Liver (tissue), 9 donors: ENCODE data around the gene TCF7L1. TPM values are rescaled to one million over a fixed set of nuclear protein-coding genes. Genes with fewer than 3 reads are reported as not detected.

Source experiments
- DNase-seq: peaks from one replicate; pipeline ENCODE4 v3.0.0-alpha.2; 2017; ENCODE audit warnings: low spot score
- H3K27ac ChIP-seq, 2 donors: one replicate each; pipeline ENCODE4 v1.7.0; 2013; ENCODE audit warnings: inconsistent platforms in 2 of 2, low read length in 2 of 2, control low read depth in 1 of 2, low read depth in 1 of 2, mild to moderate bottlenecking in 1 of 2
- H3K27me3 ChIP-seq, 4 donors: one replicate each; pipeline versions ENCODE4 v1.6.1 to v1.7.0; 2013; ENCODE audit warnings: low read length in 3 of 4, inconsistent platforms in 1 of 4, mild to moderate bottlenecking in 1 of 4, moderate library complexity in 1 of 4; ENCODE audit not compliant: control insufficient read depth in 4 of 4, insufficient read depth in 4 of 4
- H3K36me3 ChIP-seq, 4 donors: one replicate each; pipeline versions ENCODE4 v1.6.1 to v1.7.0; 2013; ENCODE audit warnings: low read length in 3 of 4, mild to moderate bottlenecking in 3 of 4, low read depth in 1 of 4, moderate library complexity in 1 of 4; ENCODE audit not compliant: control insufficient read depth in 4 of 4, insufficient read depth in 3 of 4
- H3K4me1 ChIP-seq, 4 donors: one replicate each; pipeline versions ENCODE4 v1.6.1 to v1.7.0; 2013; ENCODE audit warnings: low read length in 3 of 4, mild to moderate bottlenecking in 3 of 4, moderate library complexity in 1 of 4; ENCODE audit not compliant: control insufficient read depth in 4 of 4, insufficient read depth in 4 of 4
- H3K4me3 ChIP-seq, 3 donors: one replicate each; pipeline versions ENCODE4 v1.6.1 to v1.7.0; 2013; ENCODE audit warnings: low read length in 3 of 3, control low read depth in 1 of 3, low read depth in 1 of 3, mild to moderate bottlenecking in 1 of 3
- H3K9ac ChIP-seq, 2 donors: one replicate each; pipeline ENCODE4 v1.7.0; 2013; ENCODE audit warnings: low read length in 2 of 2, mild to moderate bottlenecking in 2 of 2, moderate library complexity in 2 of 2, control low read depth in 1 of 2, low read depth in 1 of 2
- H3K9me3 ChIP-seq, 4 donors: one replicate each; pipeline versions ENCODE4 v1.6.1 to v1.7.0; 2013; ENCODE audit warnings: low read length in 3 of 4; ENCODE audit not compliant: control insufficient read depth in 4 of 4
- ATF3 ChIP-seq: IDR thresholded peaks from 2 replicates; pipeline ENCODE4 v1.6.1; 2016; ENCODE audit warnings: antibody characterized with exemption
- CTCF ChIP-seq: fragments of 150-350 bp; IDR thresholded peaks from 2 replicates; pipeline ENCODE4 v1.5.1; 2017; ENCODE audit warnings: improper control_type of control experiment, low read depth, low read length; ENCODE audit not compliant: missing input control
- EGR1 ChIP-seq, 2 donors: IDR thresholded peaks; 2 replicates each; pipeline ENCODE4 v1.6.1; 2016 to 2018; ENCODE audit warnings: antibody characterized with exemption in 2 of 2, low read depth in 2 of 2
- FOXA1 ChIP-seq: IDR thresholded peaks from 2 replicates; pipeline ENCODE4 v1.6.1; 2016; ENCODE audit warnings: antibody characterized with exemption
- FOXA2 ChIP-seq: IDR thresholded peaks from 2 replicates; pipeline ENCODE4 v1.6.1; 2016; ENCODE audit warnings: antibody characterized with exemption
- GABPA ChIP-seq, 2 donors: IDR thresholded peaks in 1 of 2; conservative IDR thresholded peaks in 1 of 2; 2 replicates each; pipeline ENCODE4 v1.6.1; 2016; ENCODE audit warnings: antibody characterized with exemption in 2 of 2, mild to moderate bottlenecking in 1 of 2, moderate library complexity in 1 of 2
- HNF4A ChIP-seq, 2 donors: conservative IDR thresholded peaks; 2 replicates each; pipeline ENCODE4 v1.6.1; 2016; ENCODE audit warnings: antibody characterized with exemption in 2 of 2, mild to moderate bottlenecking in 2 of 2
- HNF4G ChIP-seq: IDR thresholded peaks from 2 replicates; pipeline ENCODE4 v1.6.1; 2016; ENCODE audit warnings: antibody characterized with exemption
- JUND ChIP-seq, 2 donors: IDR thresholded peaks; 2 replicates each; pipeline ENCODE4 v1.6.1; 2016; ENCODE audit warnings: antibody characterized with exemption in 2 of 2
- MAX ChIP-seq: IDR thresholded peaks from 2 replicates; pipeline ENCODE4 v1.6.1; 2016; ENCODE audit warnings: antibody characterized with exemption
- NR2F2 ChIP-seq: IDR thresholded peaks from 2 replicates; pipeline ENCODE4 v1.6.1; 2016; ENCODE audit warnings: antibody characterized with exemption
- RAD21 ChIP-seq, 2 donors: IDR thresholded peaks; 2 replicates each; pipeline ENCODE4 v1.6.1; 2016; ENCODE audit warnings: antibody characterized with exemption in 2 of 2, mild to moderate bottlenecking in 2 of 2
- REST ChIP-seq: IDR thresholded peaks from 2 replicates; pipeline ENCODE4 v1.6.1; 2016; ENCODE audit warnings: antibody characterized with exemption, mild to moderate bottlenecking
- RXRA ChIP-seq, 2 donors: IDR thresholded peaks; 2 replicates each; pipeline ENCODE4 v1.6.1; 2017 to 2018; ENCODE audit warnings: antibody characterized with exemption in 2 of 2, mild to moderate bottlenecking in 1 of 2
- SP1 ChIP-seq: IDR thresholded peaks from 2 replicates; pipeline ENCODE4 v1.6.1; 2018; ENCODE audit warnings: antibody characterized with exemption, mild to moderate bottlenecking
- TAF1 ChIP-seq: conservative IDR thresholded peaks from 2 replicates; pipeline ENCODE4 v1.6.1; 2016; ENCODE audit warnings: antibody characterized with exemption, mild to moderate bottlenecking
- YY1 ChIP-seq: IDR thresholded peaks from 2 replicates; pipeline ENCODE4 v1.6.1; 2016; ENCODE audit warnings: antibody characterized with exemption, mild to moderate bottlenecking
- WGBS: extraction: QIAGEN DNeasy Blood & Tissue Kit; methylation state at CpG from one replicate; pipeline ENCODE4 v1.1.7; 2013; 5-methylcytosine and 5-hydroxymethylcytosine counted together
- polyA plus RNA-seq, 2 donors: library from polyadenylated mRNA; stranded (reverse) in 1 of 2; unstranded in 1 of 2; fragments of 200-250 nt in 1 of 2; fragments of >200 nt in 1 of 2; fragmentation: Nextera tagmentation in 1 of 2; extraction: Ambion mirVana in 1 of 2; gene quantifications; one replicate each; pipeline versions ENCODE4 v1.2.1 to v1.2.3, GENCODE V29; 2013 to 2015
- total RNA-seq, 2 donors: library from RNA; depleted of rRNA; stranded (reverse); fragments of >200 nt; gene quantifications; one replicate each; pipeline ENCODE4 v1.2.3, GENCODE V29; 2014
- TF ChIP-seq, protein P1 (sequence below): IDR thresholded peaks from 2 replicates; pipeline ENCODE4 v1.6.1; 2016; ENCODE audit warnings: antibody characterized with exemption
- donor health status: healthy.
- donor health status: healthy.
- donor health status: healthy.
- donor health status: healthy.
- donor health status: healthy.

The TCF7L1 gene
- total and polyA plus RNA-seq, 4 donors, result 1.6 to 6.0 (median 4.8) TPM

DNA sequence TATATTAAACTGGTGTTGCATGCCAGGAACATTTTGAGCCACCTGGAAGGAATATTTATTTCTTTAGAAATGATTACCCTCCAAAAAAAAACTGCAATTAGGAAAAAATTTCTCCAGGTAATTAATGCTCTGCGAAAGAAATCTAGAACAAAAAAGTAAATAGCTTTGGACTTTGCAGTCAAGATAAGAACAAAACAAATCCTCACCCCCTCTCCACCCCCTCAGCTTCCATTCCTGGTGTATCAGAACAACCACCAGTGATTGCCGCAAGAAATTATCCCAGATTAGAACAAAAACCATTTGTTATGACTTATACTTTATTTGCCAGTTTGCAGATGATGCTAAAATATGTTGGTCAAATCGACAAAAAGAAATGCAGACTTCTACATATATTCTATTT is 17.0 kb upstream of the TCF7L1 start:
- H3K36me3 ChIP-seq, result no peaks in the 10 kb centered on the region
- 51% methylated on average over 3 of the region's 3 CpGs for WGBS
- no peak overlapping the region for H3K4me3 ChIP-seq
- H3K9ac ChIP-seq, result no peak overlapping the region
- H3K4me1 ChIP-seq, result peaks cover 0 to 28% (median 15%) of the 10 kb centered on the region in 4 donors
- no peak for TF ChIP-seq GABPA (IDR thresholded peaks at IDR 0.05 in 1 of 2, conservative IDR thresholded peaks at IDR 0.05 in 1 of 2)
- TF ChIP-seq MAX, result no peak
- peak in 1 of 2 donors; percentile 12 for TF ChIP-seq RXRA (IDR thresholded peaks at IDR 0.05)
- TF ChIP-seq HNF4A (conservative IDR thresholded peaks at IDR 0.05), result peak; percentile 60 to 67
- TF ChIP-seq FOXA1, result no peak
- TF ChIP-seq SP1, result no peak
- peak in 1 of 2 donors; percentile 55 for TF ChIP-seq EGR1 (IDR thresholded peaks at IDR 0.05; ENCODE audit: low read depth in 2 of 2)
- no peak for TF ChIP-seq ATF3
- TF ChIP-seq YY1, result no peak
- TF ChIP-seq NR2F2, result no peak
- TF ChIP-seq RAD21 (IDR thresholded peaks at IDR 0.05), result no peak
- TF ChIP-seq CTCF, result no peak
- TF ChIP-seq TAF1, result no peak
- no peak for TF ChIP-seq FOXA2
- TF ChIP-seq JUND (IDR thresholded peaks at IDR 0.05), result no peak
- no peak for TF ChIP-seq HNF4G
- TF ChIP-seq, protein P1, sequence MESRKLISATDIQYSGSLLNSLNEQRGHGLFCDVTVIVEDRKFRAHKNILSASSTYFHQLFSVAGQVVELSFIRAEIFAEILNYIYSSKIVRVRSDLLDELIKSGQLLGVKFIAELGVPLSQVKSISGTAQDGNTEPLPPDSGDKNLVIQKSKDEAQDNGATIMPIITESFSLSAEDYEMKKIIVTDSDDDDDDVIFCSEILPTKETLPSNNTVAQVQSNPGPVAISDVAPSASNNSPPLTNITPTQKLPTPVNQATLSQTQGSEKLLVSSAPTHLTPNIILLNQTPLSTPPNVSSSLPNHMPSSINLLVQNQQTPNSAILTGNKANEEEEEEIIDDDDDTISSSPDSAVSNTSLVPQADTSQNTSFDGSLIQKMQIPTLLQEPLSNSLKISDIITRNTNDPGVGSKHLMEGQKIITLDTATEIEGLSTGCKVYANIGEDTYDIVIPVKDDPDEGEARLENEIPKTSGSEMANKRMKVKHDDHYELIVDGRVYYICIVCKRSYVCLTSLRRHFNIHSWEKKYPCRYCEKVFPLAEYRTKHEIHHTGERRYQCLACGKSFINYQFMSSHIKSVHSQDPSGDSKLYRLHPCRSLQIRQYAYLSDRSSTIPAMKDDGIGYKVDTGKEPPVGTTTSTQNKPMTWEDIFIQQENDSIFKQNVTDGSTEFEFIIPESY, result no peak
- no peak for TF ChIP-seq REST
- DNase-seq, result no peak
- no peaks in the 10 kb centered on the region for H3K9me3 ChIP-seq
- H3K27me3 ChIP-seq, result no peaks in the 10 kb centered on the region
- H3K27ac ChIP-seq, result no peak overlapping the region
